Mucosa of rectum (tissue), 2 donors: ENCODE data around the gene DNAAF5.
A peak's percentile ranks its signal among the peaks of the same experiment; 100 is the strongest.
"Not testable (repeated sequence)": the region's sequence is repeated elsewhere in the genome, so short reads cannot be mapped to it uniquely, and the experiment has no call there.

Experiments used
- H3K27ac ChIP-seq, 2 donors: one replicate each; pipeline ENCODE4 v1.7.0; 2013; ENCODE audit warnings: inconsistent platforms in 2 of 2, low read depth in 2 of 2, low read length in 2 of 2
- H3K27me3 ChIP-seq, 2 donors: one replicate each; pipeline ENCODE4 v1.7.0; 2013; ENCODE audit warnings: low read length in 2 of 2; ENCODE audit not compliant: control insufficient read depth in 2 of 2, insufficient read depth in 2 of 2
- H3K36me3 ChIP-seq, 2 donors: one replicate each; pipeline ENCODE4 v1.7.0; 2013; ENCODE audit warnings: low read length in 2 of 2; ENCODE audit not compliant: control insufficient read depth in 2 of 2, insufficient read depth in 2 of 2
- H3K4me1 ChIP-seq, 2 donors: one replicate each; pipeline ENCODE4 v1.7.0; 2013; ENCODE audit warnings: low read length in 2 of 2, mild to moderate bottlenecking in 1 of 2; ENCODE audit not compliant: control insufficient read depth in 2 of 2, insufficient read depth in 2 of 2
- H3K4me3 ChIP-seq, 2 donors: one replicate each; pipeline ENCODE4 v1.7.0; 2013; ENCODE audit warnings: low read length in 2 of 2
- H3K9ac ChIP-seq, 2 donors: one replicate each; pipeline ENCODE4 v1.7.0; 2013; ENCODE audit warnings: low read length in 2 of 2, low read depth in 1 of 2, mild to moderate bottlenecking in 1 of 2
- H3K9me3 ChIP-seq, 2 donors: one replicate each; pipeline ENCODE4 v1.7.0; 2013; ENCODE audit warnings: low read length in 2 of 2; ENCODE audit not compliant: control insufficient read depth in 2 of 2
- donor health status: healthy.
- donor health status: Normal muscosa, but diverticular disease.

DNAAF5 gene

GRCh38 chr7:802500-803242 is 76.2 kb downstream of the DNAAF5 start:
- H3K27me3 ChIP-seq = no peaks in the 10 kb centered on the region
- no peak overlapping the region for H3K9ac ChIP-seq
- H3K27ac ChIP-seq = no peak overlapping the region
- H3K4me1 ChIP-seq = peaks cover 11 to 19% of the 10 kb centered on the region in 2 donors
- H3K9me3 ChIP-seq = no peaks in the 10 kb centered on the region
- H3K4me3 ChIP-seq = no peak overlapping the region
- H3K36me3 ChIP-seq = no peaks in the 10 kb centered on the region

DNA sequence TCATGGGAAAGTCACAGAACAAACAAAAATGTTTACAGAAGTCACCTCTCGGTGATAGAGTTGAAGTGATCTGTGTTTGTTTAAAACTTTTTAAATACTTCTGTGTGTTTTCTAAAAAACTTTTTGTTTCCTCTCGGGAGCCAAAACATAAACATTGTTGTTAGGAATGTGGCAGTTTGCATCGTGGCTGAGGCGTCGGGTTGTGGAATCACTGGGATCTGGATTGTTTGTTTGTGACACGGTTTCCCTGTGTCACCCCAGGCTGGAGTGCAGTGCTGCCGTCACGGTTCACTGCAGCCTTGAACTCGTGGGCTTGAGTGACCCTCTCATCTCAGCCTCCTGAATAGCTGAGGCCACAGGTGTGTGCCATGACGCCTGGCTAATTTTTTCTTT is 76.7 kb downstream of the DNAAF5 start:
- H3K36me3 ChIP-seq = no peaks in the 10 kb centered on the region
- peaks cover 11 to 19% of the 10 kb centered on the region in 2 donors for H3K4me1 ChIP-seq
- H3K9me3 ChIP-seq = no peaks in the 10 kb centered on the region
- no peak overlapping the region for H3K27ac ChIP-seq
- H3K27me3 ChIP-seq = no peaks in the 10 kb centered on the region
- H3K4me3 ChIP-seq = no peak overlapping the region
- H3K9ac ChIP-seq = no peak overlapping the region

DNA sequence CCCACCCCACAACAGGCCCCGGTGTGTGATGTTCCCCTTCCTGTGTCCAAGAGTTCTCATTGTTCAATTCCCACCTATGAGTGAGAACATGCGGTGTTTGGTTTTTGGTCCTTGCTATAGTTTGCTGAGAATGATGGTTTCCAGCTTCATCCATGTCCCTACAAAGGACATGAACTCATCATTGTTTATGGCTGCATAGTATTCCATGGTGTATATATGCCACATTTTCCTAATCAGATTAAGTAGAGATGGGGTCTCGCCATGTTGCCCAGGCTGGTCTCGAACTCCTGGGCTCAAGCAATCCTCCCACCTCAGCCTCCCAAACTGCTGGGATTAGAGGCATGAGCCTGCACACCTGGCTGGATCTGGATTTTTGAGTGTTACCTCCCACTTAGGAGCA is 77.3 kb downstream of the DNAAF5 start:
- not testable (repeated sequence) for H3K36me3 ChIP-seq, H3K27me3 ChIP-seq, H3K9ac ChIP-seq, H3K9me3 ChIP-seq, H3K27ac ChIP-seq, H3K4me3 ChIP-seq
- H3K4me1 ChIP-seq = peaks cover 11 to 19% of the 10 kb centered on the region in 2 donors

GRCh38 chr7:805261-805660 is 78.8 kb downstream of the DNAAF5 start:
- Histone ChIP-seq H3K9ac (peak overlapping the region in 1 of 2 donors; percentile 43), H3K4me3 (peak overlapping the region; percentile 49 to 59), H3K27me3 (no peaks in the 10 kb centered on the region), H3K27ac (peak overlapping the region; percentile 45 to 55), H3K36me3 (no peaks in the 10 kb centered on the region), H3K4me1 (peaks cover 11 to 19% of the 10 kb centered on the region in 2 donors), H3K9me3 (no peaks in the 10 kb centered on the region)

DNA sequence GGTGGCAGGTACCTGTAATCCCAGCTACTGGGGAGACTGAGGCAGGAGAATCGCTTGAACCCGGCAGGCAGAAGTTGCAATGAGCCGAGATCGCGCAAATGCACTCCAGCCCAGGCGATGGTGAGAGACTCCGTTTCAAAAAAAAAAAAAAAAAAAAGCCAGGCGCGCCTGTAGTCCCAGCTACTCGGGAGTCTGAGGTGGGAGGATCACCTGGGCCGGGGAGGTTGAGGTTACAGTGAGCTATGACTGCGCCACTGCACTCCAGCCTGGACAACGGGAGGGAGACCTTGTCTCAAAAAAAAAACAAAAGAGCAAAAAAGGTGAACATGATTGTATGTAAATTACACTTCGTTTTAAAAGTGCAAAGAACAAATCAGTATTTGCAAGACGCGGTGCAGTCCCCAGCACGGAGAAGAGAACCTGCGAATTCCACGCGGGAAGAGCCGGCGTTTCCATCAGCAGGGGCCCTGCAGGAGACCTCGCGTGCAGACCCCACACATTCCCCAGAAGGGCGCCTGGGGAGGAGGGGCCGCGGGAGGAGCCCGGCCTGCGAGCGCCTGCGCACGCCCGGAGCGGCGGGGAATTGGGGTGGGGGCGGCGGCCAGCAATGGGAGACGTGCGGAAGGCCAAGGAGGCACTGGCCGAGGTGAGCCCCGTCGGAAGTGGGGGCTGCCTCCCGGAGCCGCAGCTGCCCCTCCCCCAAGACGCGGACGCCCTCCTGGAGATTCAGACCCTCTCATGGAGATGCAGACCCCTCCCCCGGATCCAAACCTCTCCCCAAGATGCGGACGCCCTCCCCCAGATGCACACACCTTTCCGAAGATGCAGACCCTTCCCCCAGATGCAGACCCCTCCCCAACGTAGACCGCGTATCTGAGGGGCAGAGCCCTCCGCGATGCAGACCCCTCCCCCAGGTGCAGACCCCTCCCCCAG is 89.1 kb downstream of the DNAAF5 start:
- Histone ChIP-seq H3K27ac (peak overlapping the region; percentile 47 to 52), H3K9ac (peak overlapping the region in 1 of 2 donors; percentile 54), H3K4me1 (peaks cover 13% of the 10 kb centered on the region in 2 donors)

DNA sequence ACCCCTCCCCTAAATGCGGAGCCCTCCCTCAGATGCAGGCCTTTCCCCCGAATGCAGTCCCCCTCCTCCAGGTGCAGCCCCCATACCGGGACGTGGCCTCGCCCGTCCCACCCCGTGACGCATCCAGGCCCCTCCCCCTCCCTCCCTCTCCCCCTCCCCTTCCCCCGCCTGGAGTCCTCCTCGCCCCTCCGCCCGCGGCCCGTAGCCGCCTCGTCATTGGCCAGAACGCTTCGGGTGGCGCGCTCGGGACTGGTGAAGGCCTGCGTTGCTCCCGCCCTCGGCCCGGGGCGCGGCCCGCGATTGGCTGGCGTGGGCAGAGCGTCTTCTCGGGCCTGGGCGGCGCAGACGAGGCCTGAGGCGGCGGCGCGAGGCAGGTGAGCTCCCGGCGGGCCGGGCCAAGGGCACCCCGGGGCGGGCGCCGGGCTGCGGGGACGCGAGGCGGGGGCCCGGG is 89.8 kb downstream of the DNAAF5 start:
- peaks cover 13% of the 10 kb centered on the region in 2 donors for H3K4me1 ChIP-seq
- no peaks in the 10 kb centered on the region for H3K27me3 ChIP-seq
- peak overlapping the region; percentile 67 to 79 for H3K4me3 ChIP-seq
- H3K9ac ChIP-seq = peak overlapping the region in 1 of 2 donors; percentile 88
- H3K36me3 ChIP-seq = no peaks in the 10 kb centered on the region
- no peaks in the 10 kb centered on the region for H3K9me3 ChIP-seq
- H3K27ac ChIP-seq = peak overlapping the region; percentile 47 to 52

More for the DNA sequence above, 89.1 kb downstream of the DNAAF5 start:
- Histone ChIP-seq H3K9me3 (no peaks in the 10 kb centered on the region), H3K4me3 (peak overlapping the region; percentile 67 to 69), H3K27me3 (no peaks in the 10 kb centered on the region), H3K36me3 (no peaks in the 10 kb centered on the region)

DNA sequence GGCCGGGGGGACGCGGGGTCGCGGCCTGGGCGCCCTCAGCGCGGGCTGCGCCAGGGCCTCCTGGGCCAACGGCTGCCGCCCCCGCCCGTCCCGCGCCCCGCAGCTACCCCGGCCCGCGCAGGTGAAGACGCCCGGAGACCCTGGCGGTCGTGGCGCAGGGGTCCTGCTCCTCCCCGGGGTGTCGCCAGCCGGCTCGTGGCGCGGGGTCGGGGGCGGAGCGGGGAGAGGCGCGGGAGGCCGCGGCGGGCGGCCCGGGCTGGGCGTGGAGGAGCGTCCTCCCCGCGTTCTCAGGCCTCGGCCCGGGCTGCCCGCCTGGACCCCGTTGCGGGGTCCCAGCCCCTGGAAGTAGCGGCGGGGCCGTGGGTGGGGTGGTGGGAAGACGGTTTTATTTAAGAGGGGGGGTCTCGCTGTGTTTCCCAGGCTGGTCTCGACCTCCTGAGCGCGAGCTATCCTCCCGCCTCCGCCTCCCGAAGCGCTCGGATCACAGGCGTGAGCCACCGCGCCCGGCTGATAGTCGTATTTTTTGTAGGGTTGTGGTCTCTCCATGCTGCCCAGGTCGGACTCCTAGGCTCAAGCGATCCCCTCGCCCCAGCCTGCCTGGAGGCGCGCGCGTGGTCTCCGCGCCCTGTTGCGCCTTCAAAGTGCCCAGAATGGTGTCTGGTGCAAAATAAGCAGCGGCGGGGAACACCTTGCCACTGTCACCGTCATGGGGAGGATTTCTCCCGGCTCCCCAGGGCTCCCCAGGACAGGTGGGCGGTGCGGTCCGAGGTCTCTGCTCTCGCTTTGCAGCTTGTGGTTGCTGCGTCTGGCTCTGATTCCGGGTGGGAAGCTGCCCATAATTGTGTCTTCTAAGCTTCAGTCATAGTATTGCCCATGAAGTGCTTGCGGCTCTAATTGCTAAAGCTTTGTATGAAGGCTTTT is 90.5 kb downstream of the DNAAF5 start:
- Histone ChIP-seq H3K9ac (peak overlapping the region; percentile 75 to 88), H3K36me3 (peaks cover 0 to 4% of the 10 kb centered on the region in 2 donors), H3K27me3 (no peaks in the 10 kb centered on the region), H3K27ac (peak overlapping the region; percentile 63 to 68), H3K4me3 (peak overlapping the region; percentile 73 to 79), H3K9me3 (no peaks in the 10 kb centered on the region), H3K4me1 (peaks cover 13% of the 10 kb centered on the region in 2 donors)

GRCh38 chr7:818031-818699 is 91.7 kb downstream of the DNAAF5 start:
- Histone ChIP-seq H3K4me3 (peak overlapping the region in 1 of 2 donors; percentile 28), H3K27ac (no peak overlapping the region), H3K9me3 (no peaks in the 10 kb centered on the region), H3K36me3 (peaks cover 5 to 7% of the 10 kb centered on the region in 2 donors), H3K9ac (no peak overlapping the region), H3K27me3 (no peaks in the 10 kb centered on the region), H3K4me1 (peaks cover 8 to 14% of the 10 kb centered on the region in 2 donors)

DNA sequence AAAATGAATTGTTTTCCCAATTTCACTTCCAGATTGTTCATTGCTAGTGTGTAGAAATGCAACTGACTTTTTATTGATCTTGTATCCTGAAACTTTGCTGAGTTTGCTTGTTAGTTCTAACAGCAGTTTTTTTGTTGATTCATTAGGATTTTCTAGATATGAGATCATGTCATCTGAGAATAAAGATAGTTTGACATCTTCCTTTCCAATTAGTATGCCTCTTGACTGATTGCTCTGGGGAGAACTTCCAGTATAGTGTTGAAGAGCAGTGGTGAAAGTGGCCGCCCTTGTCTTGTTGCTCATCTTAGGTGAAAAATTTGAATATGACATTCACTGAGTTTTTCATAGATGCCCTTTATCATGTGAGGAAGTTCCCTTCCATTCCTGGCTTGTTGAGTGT is 93.8 kb downstream of the DNAAF5 start:
- no peaks in the 10 kb centered on the region for H3K9me3 ChIP-seq
- peaks cover 10 to 13% of the 10 kb centered on the region in 2 donors for H3K4me1 ChIP-seq
- no peak overlapping the region for H3K4me3 ChIP-seq
- H3K36me3 ChIP-seq = peaks cover 5 to 7% of the 10 kb centered on the region in 2 donors
- H3K27ac ChIP-seq = no peak overlapping the region
- H3K27me3 ChIP-seq = no peaks in the 10 kb centered on the region
- H3K9ac ChIP-seq = no peak overlapping the region
